Measurements from ENCODE around the gene TPSD1.

DNA sequence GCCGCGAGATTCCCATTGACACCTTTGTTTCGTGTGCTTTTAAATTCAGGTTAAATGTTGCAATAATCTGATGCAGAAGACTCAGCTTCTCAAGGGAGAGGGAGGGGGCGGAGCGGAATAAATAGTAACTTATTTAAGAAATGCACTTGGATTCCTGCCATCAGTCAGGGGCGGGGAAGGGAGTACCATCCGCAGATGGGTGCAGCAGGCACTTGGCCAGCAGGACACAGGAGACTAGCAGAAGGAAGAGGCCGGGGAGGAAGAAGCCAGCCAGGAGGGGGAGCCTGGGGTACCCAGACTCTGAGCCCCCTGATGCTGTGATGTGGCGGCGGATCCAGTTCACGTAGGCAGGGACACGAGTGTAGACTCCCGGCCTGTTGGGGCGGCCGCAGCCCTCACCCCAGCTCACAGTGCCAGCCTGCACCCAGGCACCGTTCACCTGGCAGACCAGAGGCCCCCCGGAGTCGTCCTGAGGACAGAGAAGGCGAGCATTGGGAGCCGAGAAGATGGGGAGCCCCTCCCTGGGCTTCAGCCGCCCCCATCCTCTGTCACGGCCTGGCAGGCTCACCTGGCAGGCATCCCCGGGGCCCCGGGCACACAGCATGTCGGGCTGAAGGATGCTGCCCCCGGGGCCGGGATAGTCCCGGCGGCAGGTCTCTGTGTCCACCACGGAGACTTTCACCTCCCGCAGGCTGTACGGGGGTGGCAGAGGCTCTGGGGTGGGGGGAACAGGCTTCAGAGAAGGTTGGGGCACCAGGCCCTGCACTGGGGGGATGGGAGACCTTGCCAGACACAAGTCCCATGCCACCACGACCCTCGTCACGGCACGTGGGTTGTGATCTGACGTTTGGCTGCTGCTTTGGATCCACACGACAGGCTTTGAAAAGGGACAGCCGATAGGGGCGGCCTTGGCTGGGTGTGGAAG lies 34.0 kb upstream of the TPSD1 start:
- TF ChIP-seq EZH2phosphoT487 (IDR thresholded peaks at IDR 0.05; ENCODE audit: insufficient read depth, low read depth), result no peak
- no peak for TF ChIP-seq EZH2 (IDR thresholded peaks at IDR 0.05; ENCODE audit: insufficient read depth, poor library complexity, severe bottlenecking)
